Kidney (tissue), 14 donors: Measurements from ENCODE around the gene PPFIA2. TPM values are rescaled to one million over a fixed set of nuclear protein-coding genes. Genes with fewer than 3 reads are reported as not detected.
A peak's percentile ranks its signal among the peaks of the same experiment; 100 is the strongest.

Experiments
- DNase-seq, 5 donors: peaks; one replicate each; pipeline ENCODE4 v3.0.0-alpha.2; 2013 to 2020
- FAIRE-seq: peaks from 2 replicates; lab custom pipeline; 2012; peaks lifted over from hg19 to GRCh38; lab: Jason Lieb, UNC
- H3K27ac ChIP-seq, 2 donors: one replicate each; pipeline ENCODE4 v1.7.0; 2013; ENCODE audit warnings: low read depth in 2 of 2, low read length in 2 of 2, inconsistent platforms in 1 of 2
- H3K27me3 ChIP-seq: one replicate; pipeline ENCODE4 v1.7.1; 2013; ENCODE audit warnings: low read length, inconsistent platforms; ENCODE audit not compliant: control insufficient read depth, insufficient read depth
- H3K36me3 ChIP-seq, 3 donors: one replicate each; pipeline versions ENCODE4 v1.7.0 to v1.7.1; 2013; ENCODE audit warnings: low read length in 3 of 3, control low read depth in 1 of 3, inconsistent platforms in 1 of 3; ENCODE audit not compliant: insufficient read depth in 3 of 3, control insufficient read depth in 2 of 3
- H3K4me1 ChIP-seq, 3 donors: one replicate each; pipeline versions ENCODE4 v1.7.0 to v1.7.1; 2013; ENCODE audit warnings: low read length in 3 of 3, inconsistent platforms in 1 of 3, low read depth in 1 of 3; ENCODE audit not compliant: control insufficient read depth in 2 of 3, insufficient read depth in 2 of 3
- H3K4me3 ChIP-seq, 3 donors: one replicate each; pipeline versions ENCODE4 v1.7.0 to v1.8.1; 2013; ENCODE audit warnings: low read length in 3 of 3, control low read depth in 1 of 3, inconsistent platforms in 1 of 3
- H3K9ac ChIP-seq, 3 donors: one replicate each; pipeline versions ENCODE4 v1.7.0 to v1.7.1; 2013; ENCODE audit warnings: low read length in 3 of 3, control low read depth in 1 of 3, inconsistent platforms in 1 of 3
- H3K9me3 ChIP-seq, 3 donors: one replicate each; pipeline versions ENCODE4 v1.7.0 to v1.7.1; 2013; ENCODE audit warnings: low read length in 3 of 3, control low read depth in 1 of 3, inconsistent platforms in 1 of 3; ENCODE audit not compliant: control insufficient read depth in 2 of 3, insufficient read depth in 1 of 3
- intact Hi-C: fragments of 100-400 bp; cut with DNase I; formaldehyde crosslinking; loops from one replicate; pipeline ENCODE4 v1.11.1; 2022
- polyA plus RNA-seq: library from polyadenylated mRNA; stranded (reverse); fragments of 350-450 nt; fragmentation: Illumina TruSeq; extraction: RNeasy Lipid Tissue Mini Kit (QIAGEN cat#74804); gene quantifications from one replicate; pipeline ENCODE4 v1.2.3, GENCODE V29; 2014; ENCODE audit warnings: low read depth, low replicate concordance; ENCODE audit not compliant: insufficient read depth
- total RNA-seq: library from RNA; stranded (reverse); fragmentation: NEBNext Ultra II Directional; extraction: Animal tissue kit (Norgen Biotek cat#: 25700); gene quantifications from one replicate; pipeline ENCODE4 v1.2.1, GENCODE V29; 2021
- TF ChIP-seq, protein P1 (sequence below): IDR thresholded peaks from 3 replicates; pipeline ENCODE4 v1.5.1; 2012; ENCODE audit warnings: mild to moderate bottlenecking, moderate library complexity, borderline replicate concordance; ENCODE audit not compliant: insufficient read depth; ENCODE audit errors: extremely low read depth
- donor health status: control.
- donor health status: control.
- donor health status: control.
- donor health status: control.
- donor health status: control.
- donor health status: DM: yes; HTN: yes; CAD: no.
- donor health status: Normal renal cell carcinoma (clear cell type).

PPFIA2 gene
- total and polyA plus RNA-seq, 2 donors from 2014 or later = 2.8 to 9.4 TPM

DNA sequence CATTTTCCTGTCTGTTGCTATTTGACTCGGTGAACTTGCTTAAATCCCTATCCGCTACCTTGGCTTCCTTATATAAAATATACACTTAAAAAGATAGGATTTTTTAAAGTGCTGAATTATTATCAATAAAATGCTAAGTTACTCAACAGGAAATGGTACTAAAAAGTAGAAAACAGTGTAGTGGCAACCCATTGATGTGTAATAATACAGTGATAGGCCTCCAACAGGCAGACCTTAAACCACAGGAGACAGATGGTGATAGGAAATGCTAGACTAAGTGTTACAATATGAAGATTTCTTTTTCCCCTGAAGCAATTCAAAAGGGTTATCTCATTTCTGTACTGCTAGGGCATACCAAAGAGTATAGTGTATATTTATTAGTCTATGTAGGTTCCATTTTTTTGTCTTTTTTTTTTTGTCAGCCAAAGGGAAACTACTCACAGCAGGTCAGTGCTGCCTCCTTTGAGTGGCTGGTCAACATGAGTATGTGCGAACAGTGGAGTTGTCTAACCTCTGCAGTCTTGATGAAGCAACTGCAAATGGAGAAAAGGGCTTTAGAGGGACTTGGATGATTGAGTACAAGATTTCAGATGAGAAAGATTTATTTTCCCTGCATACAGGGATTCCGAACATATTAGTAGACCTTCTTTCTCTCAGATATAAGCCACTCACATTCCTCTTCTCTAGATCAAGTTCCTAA, 497.5 kb downstream of the PPFIA2 start:
- no peak for DNase-seq
- no peak for FAIRE-seq

DNA sequence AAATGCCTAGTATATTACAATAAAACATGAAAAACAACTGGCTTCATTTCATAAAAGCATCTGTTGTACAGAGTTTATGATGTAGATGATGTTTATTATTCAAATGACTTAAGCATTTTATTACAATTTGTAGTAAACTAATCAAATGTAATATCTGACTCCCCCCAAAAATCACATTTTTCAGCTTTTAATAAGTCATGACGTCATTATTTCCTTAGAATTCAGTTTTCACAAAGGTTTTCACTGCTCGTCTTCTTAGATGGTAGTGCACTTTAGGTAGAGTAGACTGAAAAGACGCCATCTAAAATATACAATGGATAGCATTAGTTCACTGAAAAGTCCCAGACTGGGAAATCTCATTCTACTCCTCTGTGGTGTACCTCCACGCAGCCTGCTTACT, 499.8 kb downstream of the PPFIA2 start:
- H3K36me3 ChIP-seq = no peaks in the 10 kb centered on the region
- no peaks in the 10 kb centered on the region for H3K9me3 ChIP-seq
- no peaks in the 10 kb centered on the region for H3K27me3 ChIP-seq
- DNase-seq = no peak
- H3K27ac ChIP-seq = no peak overlapping the region
- FAIRE-seq = no peak
- no peaks in the 10 kb centered on the region for H3K4me1 ChIP-seq
- TF ChIP-seq, protein P1, sequence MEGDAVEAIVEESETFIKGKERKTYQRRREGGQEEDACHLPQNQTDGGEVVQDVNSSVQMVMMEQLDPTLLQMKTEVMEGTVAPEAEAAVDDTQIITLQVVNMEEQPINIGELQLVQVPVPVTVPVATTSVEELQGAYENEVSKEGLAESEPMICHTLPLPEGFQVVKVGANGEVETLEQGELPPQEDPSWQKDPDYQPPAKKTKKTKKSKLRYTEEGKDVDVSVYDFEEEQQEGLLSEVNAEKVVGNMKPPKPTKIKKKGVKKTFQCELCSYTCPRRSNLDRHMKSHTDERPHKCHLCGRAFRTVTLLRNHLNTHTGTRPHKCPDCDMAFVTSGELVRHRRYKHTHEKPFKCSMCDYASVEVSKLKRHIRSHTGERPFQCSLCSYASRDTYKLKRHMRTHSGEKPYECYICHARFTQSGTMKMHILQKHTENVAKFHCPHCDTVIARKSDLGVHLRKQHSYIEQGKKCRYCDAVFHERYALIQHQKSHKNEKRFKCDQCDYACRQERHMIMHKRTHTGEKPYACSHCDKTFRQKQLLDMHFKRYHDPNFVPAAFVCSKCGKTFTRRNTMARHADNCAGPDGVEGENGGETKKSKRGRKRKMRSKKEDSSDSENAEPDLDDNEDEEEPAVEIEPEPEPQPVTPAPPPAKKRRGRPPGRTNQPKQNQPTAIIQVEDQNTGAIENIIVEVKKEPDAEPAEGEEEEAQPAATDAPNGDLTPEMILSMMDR = no peak
- intact Hi-C loops = no loop called here
- no peak overlapping the region for H3K9ac ChIP-seq
- no peak overlapping the region for H3K4me3 ChIP-seq

More for the DNA sequence above, 497.5 kb downstream of the PPFIA2 start:
- Histone ChIP-seq H3K27ac (no peak overlapping the region), H3K9ac (no peak overlapping the region), H3K36me3 (no peaks in the 10 kb centered on the region), H3K4me1 (no peaks in the 10 kb centered on the region), H3K4me3 (no peak overlapping the region), H3K9me3 (no peaks in the 10 kb centered on the region), H3K27me3 (no peaks in the 10 kb centered on the region)
- intact Hi-C loops = no loop called here
- TF ChIP-seq, protein P1 = no peak

DNA sequence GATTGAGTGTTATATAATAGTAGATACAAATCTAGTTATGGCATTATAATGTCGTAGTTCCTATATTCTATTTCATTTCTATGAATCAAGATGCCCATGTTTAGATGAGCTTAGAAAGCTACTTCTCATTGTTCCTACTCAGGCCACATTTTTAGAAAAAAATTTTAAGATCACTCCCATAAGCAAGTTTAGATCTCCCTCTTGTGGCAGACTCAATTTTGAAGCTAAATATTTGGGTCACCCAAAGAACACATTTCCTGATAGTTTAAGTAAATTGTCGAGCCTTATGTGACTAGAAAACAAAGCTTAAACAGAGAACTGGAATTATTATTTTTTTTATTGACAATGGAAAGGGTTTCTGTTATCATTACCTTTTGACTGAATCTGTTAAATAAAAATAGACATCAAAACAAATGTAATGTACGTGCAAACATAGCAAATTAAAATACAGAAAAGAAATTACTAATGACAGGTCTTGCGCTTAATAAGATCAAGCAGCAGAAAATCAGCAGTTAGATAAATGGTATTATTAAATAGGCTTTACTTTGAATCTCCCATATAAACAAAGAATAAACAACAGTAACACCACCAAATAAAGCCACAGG, 501.1 kb downstream of the PPFIA2 start:
- intact Hi-C loops = no loop called here
- Histone ChIP-seq H3K9me3 (no peaks in the 10 kb centered on the region), H3K9ac (no peak overlapping the region), H3K27me3 (no peaks in the 10 kb centered on the region), H3K27ac (no peak overlapping the region), H3K4me3 (no peak overlapping the region), H3K4me1 (no peaks in the 10 kb centered on the region), H3K36me3 (no peaks in the 10 kb centered on the region)
- peak in 2 of 5 donors; percentile 78 to 86 for DNase-seq
- FAIRE-seq = no peak
- TF ChIP-seq, protein P1 = peak; percentile 8
